H9 (cell line): ENCODE results near the gene PGM3. TPM values are rescaled to one million over a fixed set of nuclear protein-coding genes. Genes with fewer than 3 reads are reported as not detected.

ENCODE experiments used
- DNase-seq: peaks from one replicate; pipeline ENCODE4 v3.0.0-alpha.2; 2017
- H2AFZ ChIP-seq: one replicate; pipeline ENCODE4 v1.6.1; 2013; ENCODE audit warnings: mild to moderate bottlenecking, low read length, control low read depth, moderate library complexity
- H2AK5ac ChIP-seq: 2 replicates; pipeline ENCODE4 v1.6.1; 2013; ENCODE audit warnings: low read length, control low read depth, mixed read lengths; ENCODE audit not compliant: insufficient read length
- H2BK120ac ChIP-seq: one replicate; pipeline ENCODE4 v1.6.1; 2013; ENCODE audit warnings: low read depth, mild to moderate bottlenecking, low read length, control low read depth, inconsistent platforms; ENCODE audit not compliant: poor library complexity, severe bottlenecking
- H2BK12ac ChIP-seq: 2 replicates; pipeline ENCODE4 v1.6.1; 2013; ENCODE audit warnings: low read length, control low read depth, mixed read lengths, low read depth; ENCODE audit not compliant: insufficient read length
- H2BK15ac ChIP-seq: 2 replicates; pipeline ENCODE4 v1.6.1; 2013; ENCODE audit warnings: low read depth, low read length, control low read depth
- H2BK20ac ChIP-seq: one replicate; pipeline ENCODE4 v1.6.1; 2013; ENCODE audit warnings: low read depth, mild to moderate bottlenecking, low read length, control low read depth, inconsistent platforms; ENCODE audit not compliant: poor library complexity, severe bottlenecking
- H2BK5ac ChIP-seq: 2 replicates; pipeline ENCODE4 v1.6.1; 2013; ENCODE audit warnings: low read length, control low read depth, mixed read lengths; ENCODE audit not compliant: insufficient read length
- H3K14ac ChIP-seq: 2 replicates; pipeline ENCODE4 v1.6.1; 2013; ENCODE audit warnings: low read length, control low read depth; ENCODE audit not compliant: insufficient read depth
- H3K18ac ChIP-seq: 2 replicates; pipeline ENCODE4 v1.6.1; 2013; ENCODE audit warnings: low read depth, mild to moderate bottlenecking, mixed read lengths, low read length, control low read depth; ENCODE audit not compliant: insufficient read length
- H3K23ac ChIP-seq: 2 replicates; pipeline ENCODE4 v1.6.1; 2013; ENCODE audit warnings: low read length, control low read depth, mixed read lengths, low read depth; ENCODE audit not compliant: insufficient read length
- H3K23me2 ChIP-seq: 2 replicates; pipeline ENCODE4 v1.6.1; 2013; ENCODE audit warnings: low read depth, mild to moderate bottlenecking, mixed read lengths, low read length, control low read depth; ENCODE audit not compliant: insufficient read length, poor library complexity, severe bottlenecking
- H3K27ac ChIP-seq: 2 replicates; pipeline ENCODE4 v1.5.1; 2013; ENCODE audit warnings: low read length, control low read depth, mixed read lengths, low read depth; ENCODE audit not compliant: insufficient read length
- H3K27me3 ChIP-seq: 2 replicates; pipeline ENCODE4 v1.6.1; 2013; ENCODE audit warnings: low read length, control low read depth, inconsistent platforms; ENCODE audit not compliant: insufficient read depth
- H3K4ac ChIP-seq: 2 replicates; pipeline ENCODE4 v1.6.1; 2013; ENCODE audit warnings: low read depth, mild to moderate bottlenecking, control low read depth, inconsistent platforms, low read length, moderate library complexity
- H3K4me1 ChIP-seq: 2 replicates; pipeline ENCODE4 v1.6.1; 2013; ENCODE audit warnings: low read length, control low read depth, inconsistent platforms; ENCODE audit not compliant: insufficient read depth
- H3K4me2 ChIP-seq: 2 replicates; pipeline ENCODE4 v1.6.1; 2013; ENCODE audit warnings: low read length, control low read depth, mixed read lengths; ENCODE audit not compliant: insufficient read length, insufficient read depth
- H3K56ac ChIP-seq: 2 replicates; pipeline ENCODE4 v1.6.1; 2013; ENCODE audit warnings: low read depth, mild to moderate bottlenecking, mixed read lengths, low read length, control low read depth; ENCODE audit not compliant: insufficient read length
- H3K79me1 ChIP-seq: 2 replicates; pipeline ENCODE4 v1.6.1; 2013; ENCODE audit warnings: low read depth, mild to moderate bottlenecking, moderate library complexity, low read length, control low read depth, inconsistent platforms; ENCODE audit not compliant: insufficient read depth, poor library complexity, severe bottlenecking
- H3K79me2 ChIP-seq: 2 replicates; pipeline ENCODE4 v1.6.1; 2013; ENCODE audit warnings: low read length, control low read depth, inconsistent platforms; ENCODE audit not compliant: insufficient read depth
- H3K9ac ChIP-seq: 2 replicates; pipeline ENCODE4 v1.6.1; 2013; ENCODE audit warnings: low read length, control low read depth, mixed read lengths; ENCODE audit not compliant: insufficient read length; ENCODE audit errors: extremely low read depth
- H3K9me3 ChIP-seq: one replicate; pipeline ENCODE4 v1.6.1; 2013; ENCODE audit warnings: low read depth, low read length, inconsistent platforms; ENCODE audit not compliant: control insufficient read depth
- H3T11ph ChIP-seq: one replicate; pipeline ENCODE4 v1.6.1; 2013; ENCODE audit warnings: mild to moderate bottlenecking, low read length, control low read depth, inconsistent platforms
- H4K20me1 ChIP-seq: one replicate; pipeline ENCODE4 v1.6.1; 2013; ENCODE audit not compliant: control insufficient read depth, insufficient read length, insufficient read depth
- H4K5ac ChIP-seq: 2 replicates; pipeline ENCODE4 v1.6.1; 2013; ENCODE audit warnings: low read depth, mild to moderate bottlenecking, mixed read lengths, low read length, control low read depth; ENCODE audit not compliant: insufficient read length
- H4K8ac ChIP-seq: replicated peaks from 2 replicates; pipeline ENCODE4 v1.6.1; 2013; ENCODE audit warnings: low read length, control low read depth, mixed read lengths, low read depth; ENCODE audit not compliant: insufficient read length
- H4K91ac ChIP-seq: 2 replicates; pipeline ENCODE4 v1.6.1; 2013; ENCODE audit warnings: low read depth, mild to moderate bottlenecking, moderate library complexity, mixed read lengths, low read length, control low read depth; ENCODE audit not compliant: insufficient read length
- H3K27ac Mint-ChIP-seq, 3 experiments: 2 replicates in 2 of 3; 3 replicates in 1 of 3; pipeline ENCODE4 v1.8.0; 2020 to 2021; ENCODE audit warnings: mixed read lengths in 3 of 3, mild to moderate bottlenecking in 1 of 3, moderate library complexity in 1 of 3
- H3K27me3 Mint-ChIP-seq: 2 replicates; pipeline ENCODE4 v1.8.0; 2021; ENCODE audit warnings: low read depth, mild to moderate bottlenecking, moderate library complexity, mixed read lengths
- H3K36me3 Mint-ChIP-seq, 3 experiments: 2 replicates in 2 of 3; 3 replicates in 1 of 3; pipeline ENCODE4 v1.8.0; 2020 to 2021; ENCODE audit warnings: low read depth in 3 of 3, mixed read lengths in 3 of 3; ENCODE audit not compliant: insufficient read depth in 1 of 3
- H3K4me1 Mint-ChIP-seq, 2 experiments: 2 replicates each; pipeline ENCODE4 v1.8.0; 2020; ENCODE audit warnings: mixed read lengths in 2 of 2
- H3K4me3 Mint-ChIP-seq, 2 experiments: 2 replicates in 1 of 2; 3 replicates in 1 of 2; pipeline ENCODE4 v1.8.0; 2020 to 2021; ENCODE audit warnings: mild to moderate bottlenecking in 2 of 2, mixed read lengths in 2 of 2, moderate library complexity in 1 of 2
- H3K9me3 Mint-ChIP-seq, 2 experiments: 2 replicates in 1 of 2; 3 replicates in 1 of 2; pipeline ENCODE4 v1.8.0; 2020; ENCODE audit warnings: mild to moderate bottlenecking in 2 of 2, mixed read lengths in 2 of 2, moderate library complexity in 1 of 2
- WGBS: extraction: QIAGEN DNeasy Blood & Tissue Kit; methylation state at CpG from one replicate; pipeline ENCODE4 v1.1.7; 2013; ENCODE audit warnings: missing lambda C conversion rate, low lambda C conversion rate, mixed read lengths; ENCODE audit not compliant: insufficient read length; ENCODE audit errors: extremely low coverage; 5-methylcytosine and 5-hydroxymethylcytosine counted together
- total RNA-seq: library from RNA; stranded (reverse); gene quantifications from 2 replicates; pipeline ENCODE4 v1.2.1, GENCODE V29; 2021
- TF ChIP-seq, protein P1 (sequence below): fragments of 200-600 bp; sonication (generic); conservative IDR thresholded peaks from 3 replicates; pipeline ENCODE4 v1.8.0; 2021; ENCODE audit warnings: antibody characterized with exemption, mild to moderate bottlenecking

Gene PGM3
- total RNA-seq, 1 experiment from 2014 or later = 69.3 TPM

DNA sequence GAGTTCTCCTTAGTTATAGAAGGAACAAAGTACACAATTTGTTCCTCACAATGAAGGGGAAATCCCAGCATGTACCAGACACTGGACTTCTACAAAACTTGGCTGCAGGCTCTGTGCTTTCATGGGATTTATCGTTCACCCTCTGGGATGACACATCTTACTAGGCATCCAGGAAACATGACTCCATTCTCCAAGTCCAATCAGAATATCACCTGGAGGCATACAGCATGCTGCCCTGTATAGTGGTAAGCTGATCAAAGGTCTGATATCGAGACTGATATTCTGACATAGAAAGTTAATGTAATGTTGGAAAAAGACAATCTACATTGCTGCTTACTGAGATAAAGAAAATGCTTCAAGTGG, 6.8 kb upstream of the PGM3 start:
- WGBS = no CpG with 5 or more reads among the region's 2 CpGs
- no peak for DNase-seq
- H3K27ac ChIP-seq = no peak overlapping the region

More for the DNA sequence above, 6.8 kb upstream of the PGM3 start:
- Histone ChIP-seq H3K4me1 (no peaks in the 10 kb centered on the region; the same call in 1 of the 2 replicates), H4K91ac (no peak overlapping the region), H3K9me3 (no peaks in the 10 kb centered on the region), H3K18ac (no peak overlapping the region), H4K8ac (no peak overlapping the region), H3T11ph (no peak overlapping the region), H4K5ac (no peak overlapping the region), H3K56ac (no peak overlapping the region), H3K4me2 (no peak overlapping the region), H2AFZ (no peak overlapping the region), H3K27me3 (no peaks in the 10 kb centered on the region), H2BK15ac (no peak overlapping the region), H2BK12ac (no peak overlapping the region), H3K9ac (no peak overlapping the region), H3K79me1 (no peaks in the 10 kb centered on the region), H3K23ac (no peak overlapping the region), H2AK5ac (no peak overlapping the region), H2BK120ac (no peak overlapping the region), H3K14ac (no peak overlapping the region), H3K23me2 (no peaks in the 10 kb centered on the region), H3K4ac (no peak overlapping the region), H4K20me1 (no peaks in the 10 kb centered on the region), H2BK5ac (no peak overlapping the region), H3K79me2 (no peaks in the 10 kb centered on the region), H2BK20ac (no peak overlapping the region)
- Mint-ChIP-seq H3K9me3 (no peaks in the 10 kb centered on the region), H3K36me3 (peaks cover 10 to 26% (median 22%) of the 10 kb centered on the region in 3 experiments; a peak in 6 of 7 replicates), H3K27me3 (no peaks in the 10 kb centered on the region), H3K27ac (no peak overlapping the region), H3K4me3 (no peak overlapping the region), H3K4me1 (peaks cover under 1 to 2% of the 10 kb centered on the region in 2 experiments; a peak in 1 of 4 replicates)
- TF ChIP-seq, protein P1, sequence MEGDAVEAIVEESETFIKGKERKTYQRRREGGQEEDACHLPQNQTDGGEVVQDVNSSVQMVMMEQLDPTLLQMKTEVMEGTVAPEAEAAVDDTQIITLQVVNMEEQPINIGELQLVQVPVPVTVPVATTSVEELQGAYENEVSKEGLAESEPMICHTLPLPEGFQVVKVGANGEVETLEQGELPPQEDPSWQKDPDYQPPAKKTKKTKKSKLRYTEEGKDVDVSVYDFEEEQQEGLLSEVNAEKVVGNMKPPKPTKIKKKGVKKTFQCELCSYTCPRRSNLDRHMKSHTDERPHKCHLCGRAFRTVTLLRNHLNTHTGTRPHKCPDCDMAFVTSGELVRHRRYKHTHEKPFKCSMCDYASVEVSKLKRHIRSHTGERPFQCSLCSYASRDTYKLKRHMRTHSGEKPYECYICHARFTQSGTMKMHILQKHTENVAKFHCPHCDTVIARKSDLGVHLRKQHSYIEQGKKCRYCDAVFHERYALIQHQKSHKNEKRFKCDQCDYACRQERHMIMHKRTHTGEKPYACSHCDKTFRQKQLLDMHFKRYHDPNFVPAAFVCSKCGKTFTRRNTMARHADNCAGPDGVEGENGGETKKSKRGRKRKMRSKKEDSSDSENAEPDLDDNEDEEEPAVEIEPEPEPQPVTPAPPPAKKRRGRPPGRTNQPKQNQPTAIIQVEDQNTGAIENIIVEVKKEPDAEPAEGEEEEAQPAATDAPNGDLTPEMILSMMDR = no peak
